GM08714 (cell line): Measurements from ENCODE around the gene ORAI3.

Experiments
- H3K4me3 ChIP-seq: fragments of 200-500 bp; sonication (Bioruptor generic); 2 replicates; pipeline ENCODE4 v1.5.1; 2014; ENCODE audit warnings: mild to moderate bottlenecking, low read length, inconsistent platforms
- ZNF274 ChIP-seq: IDR thresholded peaks from 2 replicates; pipeline ENCODE4 v1.6.1; 2012; ENCODE audit warnings: mild to moderate bottlenecking, low read depth, low read length

Gene ORAI3

DNA sequence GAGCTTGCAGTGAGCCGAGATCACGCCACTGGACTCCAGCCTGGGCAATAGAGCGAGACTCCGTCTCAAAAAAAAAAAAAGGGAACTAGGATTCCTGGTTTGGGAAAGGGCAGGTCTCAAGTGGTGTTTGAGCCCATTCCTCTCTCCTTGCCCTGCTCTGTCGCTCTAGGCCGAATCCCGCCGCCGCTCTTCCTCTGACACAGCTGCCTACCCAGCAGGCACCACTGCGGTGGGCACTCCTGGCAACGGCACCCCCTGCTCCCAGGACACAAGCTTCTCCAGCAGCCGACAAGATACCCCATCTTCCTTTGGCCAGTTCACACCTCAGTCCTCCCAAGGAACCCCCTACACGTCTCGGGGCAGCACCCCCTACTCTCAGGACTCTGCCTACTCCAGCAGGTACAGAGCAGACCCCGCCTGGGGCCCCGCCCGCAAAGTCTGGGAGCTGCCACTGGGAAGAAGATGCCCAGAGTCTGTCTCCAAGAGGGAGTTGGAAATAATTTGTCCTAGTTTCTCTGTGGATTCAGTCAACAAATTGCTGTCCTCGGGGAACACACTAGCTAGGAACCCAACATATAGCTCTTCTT is 15.2 kb downstream of the ORAI3 start:
- TF ChIP-seq ZNF274 = no peak
- no peak overlapping the region for H3K4me3 ChIP-seq

DNA sequence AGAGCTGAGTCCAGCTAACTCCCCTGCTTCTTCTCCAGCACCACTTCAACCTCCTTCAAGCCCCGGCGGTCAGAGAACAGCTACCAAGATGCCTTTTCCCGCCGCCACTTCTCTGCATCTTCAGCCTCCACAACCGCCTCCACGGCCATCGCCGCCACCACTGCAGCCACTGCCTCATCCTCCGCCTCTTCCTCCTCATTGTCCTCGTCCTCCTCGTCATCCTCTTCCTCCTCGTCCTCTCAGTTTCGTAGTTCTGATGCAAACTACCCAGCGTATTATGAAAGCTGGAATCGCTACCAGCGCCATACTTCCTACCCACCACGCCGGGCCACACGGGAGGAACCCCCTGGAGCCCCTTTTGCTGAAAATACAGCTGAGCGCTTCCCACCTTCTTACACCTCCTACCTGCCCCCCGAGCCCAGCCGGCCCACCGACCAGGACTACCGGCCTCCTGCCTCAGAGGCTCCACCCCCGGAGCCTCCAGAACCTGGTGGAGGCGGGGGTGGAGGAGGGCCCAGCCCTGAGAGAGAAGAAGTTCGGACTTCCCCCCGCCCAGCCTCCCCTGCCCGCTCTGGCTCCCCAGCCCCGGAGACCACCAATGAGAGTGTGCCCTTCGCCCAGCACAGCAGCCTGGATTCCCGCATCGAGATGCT is 15.8 kb downstream of the ORAI3 start:
- H3K4me3 ChIP-seq = no peak overlapping the region
- TF ChIP-seq ZNF274 = no peak

DNA sequence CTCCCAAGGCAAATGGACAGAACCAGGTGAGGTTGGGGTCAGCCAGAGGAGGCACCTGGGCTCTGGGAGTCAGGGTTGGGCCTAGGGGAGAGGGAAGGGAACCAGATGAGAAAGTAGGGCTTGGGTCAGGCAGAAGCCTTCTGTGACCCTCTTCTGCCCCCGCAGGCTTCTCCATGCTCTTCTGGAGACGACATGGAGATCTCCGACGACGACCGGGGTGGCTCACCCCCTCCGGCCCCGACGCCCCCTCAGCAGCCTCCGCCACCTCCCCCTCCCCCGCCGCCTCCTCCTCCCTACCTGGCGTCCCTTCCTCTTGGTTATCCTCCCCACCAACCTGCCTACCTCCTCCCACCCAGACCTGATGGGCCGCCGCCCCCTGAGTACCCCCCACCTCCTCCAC is 16.6 kb downstream of the ORAI3 start:
- no peak overlapping the region for H3K4me3 ChIP-seq
- no peak for TF ChIP-seq ZNF274

DNA sequence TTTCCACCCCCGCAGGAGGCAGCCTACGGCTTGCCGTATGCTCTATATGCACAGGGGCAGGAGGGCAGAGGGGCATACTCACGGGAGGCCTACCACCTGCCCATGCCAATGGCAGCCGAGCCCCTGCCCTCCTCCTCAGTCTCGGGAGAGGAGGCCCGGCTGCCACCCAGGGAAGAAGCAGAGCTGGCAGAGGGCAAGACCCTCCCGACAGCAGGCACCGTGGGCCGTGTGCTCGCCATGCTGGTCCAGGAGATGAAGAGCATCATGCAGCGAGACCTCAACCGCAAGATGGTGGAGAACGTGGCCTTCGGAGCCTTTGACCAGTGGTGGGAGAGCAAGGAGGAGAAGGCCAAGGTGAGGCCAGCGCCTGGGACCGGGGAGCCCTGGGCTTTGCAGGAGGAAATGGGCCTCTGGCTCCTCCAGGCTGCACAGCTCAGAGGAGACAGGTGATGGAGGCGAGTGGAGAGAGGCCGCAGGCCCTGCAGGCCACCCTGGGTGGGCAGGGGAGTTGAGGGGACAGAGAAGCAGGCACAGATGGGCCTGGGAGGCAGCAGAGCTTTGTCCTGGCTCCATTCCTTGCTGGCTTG is 17.3 kb downstream of the ORAI3 start:
- no peak for TF ChIP-seq ZNF274

DNA sequence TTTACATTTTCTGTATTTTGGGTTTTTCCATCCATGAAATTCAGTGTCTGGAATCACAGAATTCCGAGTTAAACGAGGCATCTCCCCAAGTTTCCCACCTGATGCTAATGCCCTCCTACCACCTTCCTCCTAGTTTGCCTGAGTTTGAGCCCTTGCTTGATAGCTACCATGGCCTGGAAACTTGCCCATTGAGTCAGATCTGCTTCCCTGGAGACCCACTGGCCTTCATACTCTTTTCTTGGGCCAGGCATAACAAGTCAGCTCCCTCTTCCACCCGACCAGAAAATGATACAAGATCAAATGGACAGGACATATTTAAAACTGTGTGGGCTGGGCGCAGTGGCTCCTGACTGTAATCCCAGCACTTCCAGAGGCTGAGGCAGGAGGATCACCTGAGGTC is 18.9 kb downstream of the ORAI3 start:
- H3K4me3 ChIP-seq = no peak overlapping the region
- TF ChIP-seq ZNF274 = no peak

More for the DNA sequence above, 17.3 kb downstream of the ORAI3 start:
- H3K4me3 ChIP-seq = no peak overlapping the region

DNA sequence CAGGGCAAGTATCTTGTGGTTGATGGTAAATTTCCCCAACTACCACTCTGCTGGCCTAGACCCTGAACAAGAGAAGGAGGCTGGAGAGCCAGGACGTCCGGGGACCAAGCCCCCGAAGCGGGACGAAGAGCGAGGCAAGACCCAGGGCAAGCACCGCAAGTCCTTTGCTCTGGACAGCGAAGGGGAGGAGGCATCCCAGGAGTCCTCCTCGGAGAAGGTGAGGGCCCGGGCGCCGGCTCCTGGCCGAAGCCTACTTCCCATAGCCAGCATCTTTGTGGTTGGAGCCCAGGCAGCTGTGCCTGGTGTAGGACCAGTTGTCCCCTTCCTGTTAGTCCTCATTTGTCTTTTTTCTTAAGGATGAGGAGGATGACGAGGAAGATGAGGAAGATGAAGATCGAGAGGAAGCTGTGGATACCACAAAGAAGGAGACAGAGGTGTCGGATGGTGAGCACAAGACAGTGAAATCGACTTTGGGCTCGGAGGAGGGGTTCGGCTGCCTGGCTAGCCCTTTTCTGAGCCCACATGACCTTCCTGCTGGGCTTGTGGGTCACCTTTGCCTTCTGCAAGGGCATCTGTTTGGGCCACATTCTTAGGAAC is 20.5 kb downstream of the ORAI3 start:
- no peak for TF ChIP-seq ZNF274
- no peak overlapping the region for H3K4me3 ChIP-seq

DNA sequence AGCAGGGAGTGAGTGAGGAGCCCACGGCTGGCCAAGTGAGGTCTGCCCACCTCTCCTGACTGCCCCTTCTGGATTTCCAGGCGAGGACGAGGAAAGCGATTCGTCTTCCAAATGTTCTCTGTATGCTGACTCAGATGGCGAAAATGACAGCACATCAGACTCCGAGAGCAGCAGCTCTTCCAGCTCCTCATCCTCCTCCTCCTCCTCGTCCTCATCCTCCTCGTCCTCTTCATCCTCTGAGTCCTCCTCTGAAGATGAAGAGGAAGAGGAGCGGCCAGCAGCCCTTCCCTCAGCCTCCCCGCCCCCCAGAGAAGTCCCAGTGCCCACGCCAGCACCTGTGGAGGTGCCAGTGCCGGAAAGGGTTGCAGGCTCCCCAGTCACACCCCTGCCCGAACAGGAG is 22.4 kb downstream of the ORAI3 start:
- H3K4me3 ChIP-seq = no peak overlapping the region
- no peak for TF ChIP-seq ZNF274

DNA sequence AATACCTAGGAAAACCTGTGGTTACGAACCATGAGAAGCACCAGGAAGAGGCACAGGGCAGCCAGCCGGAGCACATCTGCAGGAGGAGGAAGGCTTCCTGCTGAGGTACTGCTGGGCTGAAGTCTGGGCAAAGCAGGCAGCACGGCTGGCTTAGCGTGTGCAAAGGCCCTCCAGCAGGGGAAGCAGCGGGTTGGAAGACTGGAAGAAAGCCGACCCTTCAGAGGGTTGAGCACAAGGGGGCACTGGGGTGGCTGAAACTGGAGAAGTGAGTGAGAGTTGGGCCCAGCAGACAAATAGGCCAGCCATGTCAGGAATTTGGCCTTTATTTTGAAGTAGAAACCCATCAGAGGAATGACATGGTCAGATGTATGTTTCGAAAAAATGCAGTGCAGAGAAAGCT is 24.0 kb downstream of the ORAI3 start:
- H3K4me3 ChIP-seq = no peak overlapping the region
- no peak for TF ChIP-seq ZNF274

DNA sequence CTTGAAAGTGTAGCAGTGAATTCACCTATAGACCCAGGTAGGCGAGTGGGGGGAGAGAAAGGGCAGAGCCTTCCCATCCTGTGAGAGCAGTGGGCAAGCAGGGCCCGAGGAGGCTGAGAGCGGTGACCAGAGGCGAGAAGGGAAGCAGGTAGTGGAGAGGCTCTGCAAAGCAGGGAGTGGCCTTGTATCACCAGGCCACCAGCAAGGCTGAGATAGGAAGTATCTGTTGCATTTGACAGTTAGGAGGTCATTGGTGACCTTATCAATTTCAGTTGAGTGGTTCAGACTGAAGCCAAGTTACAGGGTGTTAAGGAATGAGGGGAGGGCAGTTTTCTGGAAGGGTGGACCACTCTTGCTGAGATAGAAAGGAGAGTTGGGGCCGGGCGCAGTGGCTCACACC is 25.5 kb downstream of the ORAI3 start:
- TF ChIP-seq ZNF274 = no peak
- no peak overlapping the region for H3K4me3 ChIP-seq

DNA sequence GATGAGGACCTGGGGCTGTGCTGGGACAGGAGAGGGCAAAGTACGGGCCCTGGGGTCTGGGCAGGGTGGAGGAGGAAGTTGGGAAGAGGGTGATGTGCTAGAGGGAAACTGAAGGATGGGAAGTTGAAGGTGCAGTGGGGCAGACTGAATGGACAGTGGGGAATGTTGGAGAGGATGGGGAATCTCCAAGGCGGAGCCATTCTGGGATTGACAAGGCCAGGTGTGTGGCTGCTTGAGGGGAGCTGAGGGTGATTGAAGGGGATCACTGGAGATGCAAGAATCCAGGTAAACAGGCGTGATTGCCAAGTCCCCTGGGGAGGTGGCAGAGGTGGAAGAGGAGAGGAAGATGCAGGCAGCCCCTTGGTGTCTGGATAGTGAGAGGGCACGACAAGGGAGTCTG is 27.6 kb downstream of the ORAI3 start:
- no peak overlapping the region for H3K4me3 ChIP-seq
- no peak for TF ChIP-seq ZNF274

DNA sequence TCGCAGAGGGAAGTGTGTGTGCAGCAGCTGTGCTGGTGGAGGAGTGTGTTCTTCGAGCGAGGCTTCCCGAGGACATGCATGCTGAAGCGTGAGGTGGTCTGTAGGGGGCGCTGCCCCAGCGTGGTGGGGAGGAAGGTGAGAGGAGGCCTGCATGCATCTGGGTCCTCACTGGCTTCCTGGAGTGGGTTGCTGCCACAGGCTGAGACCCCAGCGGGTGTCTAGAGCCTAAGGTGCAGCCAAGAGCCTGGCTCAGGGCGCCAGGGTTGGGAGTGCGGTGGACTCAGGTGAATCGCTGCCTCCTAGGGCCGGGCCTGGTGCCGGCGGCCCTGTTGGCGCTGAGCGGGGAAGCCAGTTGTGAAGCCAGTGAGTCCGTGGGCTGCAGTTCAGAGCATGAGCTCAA is 28.6 kb downstream of the ORAI3 start:
- no peak overlapping the region for H3K4me3 ChIP-seq
- TF ChIP-seq ZNF274 = no peak

DNA sequence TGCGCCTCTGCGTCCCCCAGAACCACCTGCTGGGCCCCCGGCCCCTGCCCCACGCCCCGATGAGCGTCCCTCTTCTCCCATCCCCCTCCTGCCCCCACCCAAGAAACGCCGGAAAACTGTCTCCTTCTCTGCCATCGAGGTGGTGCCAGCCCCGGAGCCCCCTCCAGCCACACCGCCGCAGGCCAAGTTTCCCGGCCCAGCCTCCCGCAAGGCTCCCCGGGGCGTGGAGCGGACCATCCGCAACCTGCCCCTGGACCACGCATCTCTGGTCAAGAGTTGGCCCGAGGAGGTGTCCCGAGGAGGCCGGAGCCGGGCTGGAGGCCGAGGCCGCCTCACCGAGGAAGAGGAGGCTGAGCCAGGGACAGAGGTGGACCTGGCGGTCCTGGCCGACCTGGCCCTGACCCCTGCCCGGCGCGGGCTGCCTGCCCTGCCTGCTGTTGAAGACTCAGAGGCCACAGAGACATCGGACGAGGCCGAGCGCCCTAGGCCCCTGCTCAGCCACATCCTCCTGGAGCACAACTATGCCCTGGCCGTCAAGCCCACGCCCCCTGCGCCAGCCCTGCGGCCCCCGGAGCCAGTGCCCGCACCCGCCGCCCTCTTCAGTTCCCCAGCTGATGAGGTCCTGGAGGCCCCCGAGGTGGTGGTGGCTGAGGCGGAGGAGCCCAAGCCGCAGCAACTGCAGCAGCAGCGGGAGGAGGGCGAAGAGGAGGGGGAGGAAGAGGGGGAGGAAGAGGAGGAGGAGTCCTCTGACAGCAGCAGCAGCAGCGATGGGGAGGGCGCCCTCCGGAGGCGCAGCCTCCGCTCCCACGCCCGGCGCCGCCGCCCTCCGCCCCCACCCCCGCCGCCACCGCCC is 30.5 kb downstream of the ORAI3 start:
- no peak overlapping the region for H3K4me3 ChIP-seq
- TF ChIP-seq ZNF274 = no peak

DNA sequence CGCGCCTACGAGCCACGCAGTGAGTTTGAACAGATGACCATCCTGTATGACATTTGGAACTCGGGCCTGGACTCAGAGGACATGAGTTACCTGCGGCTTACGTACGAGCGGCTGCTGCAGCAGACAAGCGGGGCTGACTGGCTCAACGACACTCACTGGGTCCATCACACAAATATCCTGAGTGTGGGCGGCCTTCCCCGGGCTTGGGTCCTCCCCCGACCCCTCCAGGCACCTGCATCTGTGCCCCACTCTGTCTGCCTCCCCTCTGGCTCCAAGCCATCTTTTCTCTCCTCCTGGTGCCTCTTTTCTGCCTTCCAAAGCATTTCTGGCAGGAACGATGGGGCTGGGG is 31.1 kb downstream of the ORAI3 start:
- no peak overlapping the region for H3K4me3 ChIP-seq
- no peak for TF ChIP-seq ZNF274

DNA sequence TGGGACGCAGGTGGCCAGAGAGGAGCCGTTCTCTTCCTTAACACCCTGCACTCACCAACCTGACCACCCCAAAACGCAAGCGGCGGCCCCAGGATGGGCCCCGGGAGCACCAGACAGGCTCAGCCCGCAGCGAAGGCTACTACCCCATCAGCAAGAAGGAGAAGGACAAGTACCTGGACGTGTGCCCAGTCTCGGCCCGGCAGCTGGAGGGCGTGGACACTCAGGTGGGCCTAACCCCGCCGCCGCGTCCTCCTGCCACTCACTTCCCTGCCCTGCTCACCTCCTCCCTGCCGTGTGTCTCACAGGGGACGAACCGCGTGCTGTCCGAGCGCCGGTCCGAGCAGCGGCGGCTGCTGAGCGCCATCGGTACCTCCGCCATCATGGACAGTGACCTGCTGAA is 31.6 kb downstream of the ORAI3 start:
- no peak overlapping the region for H3K4me3 ChIP-seq
- no peak for TF ChIP-seq ZNF274
